Endothelial cell of umbilical vein (primary cell): ENCODE data around the gene ANKRD44. TPM values are rescaled to one million over a fixed set of nuclear protein-coding genes. Genes with fewer than 3 reads are reported as not detected.

Experiments used
- BruUV-seq: library from RNA; stranded (reverse); fragments of 400-500 nt; replicated peaks from 2 replicates; lab custom pipeline; 2021; lab: Mats Ljungman, UMichigan
- CTCF ChIA-PET: fragments of 300-600, 350-600 bp; sonication (Branson Sonifier 250); formaldehyde crosslinking; loops from one replicate; lab custom pipeline; 2021; ENCODE audit warnings: antibody characterized with exemption, inconsistent platforms; lab: Charles Lee
- POLR2A ChIA-PET: fragments of 300-600, 350-600 bp; sonication (Branson Sonifier 250); formaldehyde crosslinking; loops from one replicate; lab custom pipeline; 2021; ENCODE audit warnings: antibody characterized with exemption, inconsistent platforms; lab: Charles Lee
- DNase-seq: peaks from one replicate; pipeline ENCODE4 v3.0.0-alpha.2; 2011; ENCODE audit warnings: low read depth, low spot score
- FAIRE-seq: peaks from 2 replicates; lab custom pipeline; 2011; peaks lifted over from hg19 to GRCh38; lab: Jason Lieb, UNC
- H2AFZ ChIP-seq: 2 replicates; pipeline ENCODE4 v1.6.0; 2012; ENCODE audit warnings: low read depth, low read length, control low read depth, inconsistent platforms
- H3K27ac ChIP-seq: 2 replicates; pipeline ENCODE4 v1.5.1; 2011; ENCODE audit warnings: low read depth, mild to moderate bottlenecking, control low read depth, low read length, moderate library complexity; ENCODE audit not compliant: insufficient read depth
- H3K27me3 ChIP-seq, 2 experiments: 2 replicates each; pipeline versions ENCODE4 v1.6.0 to v1.6.1; 2011; ENCODE audit warnings: low read length in 2 of 2, mixed read lengths in 1 of 2; ENCODE audit not compliant: control insufficient read depth in 2 of 2, insufficient read depth in 2 of 2
- H3K36me3 ChIP-seq, 2 experiments: 2 replicates in 1 of 2; 3 replicates in 1 of 2; pipeline ENCODE4 v1.5.1; 2011; ENCODE audit warnings: low read length in 2 of 2, mild to moderate bottlenecking in 1 of 2, moderate library complexity in 1 of 2; ENCODE audit not compliant: control insufficient read depth in 2 of 2, insufficient read depth in 2 of 2; ENCODE audit errors: extremely low read depth in 1 of 2
- H3K4me1 ChIP-seq: 3 replicates; pipeline ENCODE4 v1.5.1; 2011; ENCODE audit warnings: mild to moderate bottlenecking, low read length; ENCODE audit not compliant: control insufficient read depth, insufficient read depth; ENCODE audit errors: extremely low read depth
- H3K4me2 ChIP-seq: 2 replicates; pipeline ENCODE4 v1.6.1; 2011; ENCODE audit warnings: low read length, control low read depth, mixed read lengths; ENCODE audit not compliant: insufficient read depth
- H3K4me3 ChIP-seq, 3 experiments: fragments of 200-600 bp in 1 of 3; sonication (generic), shearing (Covaris generic) in 1 of 3; replicated peaks in 1 of 3; 2 replicates each; pipeline ENCODE4 v1.5.1; 2011 to 2016; ENCODE audit warnings: control low read depth in 3 of 3, low read length in 3 of 3, mild to moderate bottlenecking in 2 of 3, inconsistent platforms in 1 of 3, low read depth in 1 of 3, moderate library complexity in 1 of 3; ENCODE audit not compliant: insufficient read depth in 1 of 3
- H3K79me2 ChIP-seq: 2 replicates; pipeline ENCODE4 v1.6.0; 2012; ENCODE audit warnings: low read length, inconsistent platforms; ENCODE audit not compliant: control insufficient read depth, insufficient read depth
- H3K9ac ChIP-seq: replicated peaks from 2 replicates; pipeline ENCODE3; 2011; ENCODE audit warnings: low read length, control low read depth; ENCODE audit not compliant: insufficient read depth; ENCODE audit errors: extremely low read depth
- H3K9me1 ChIP-seq: replicated peaks from 3 replicates; pipeline ENCODE4 v1.6.0; 2011; ENCODE audit warnings: mild to moderate bottlenecking, low read length; ENCODE audit not compliant: control insufficient read depth, insufficient read depth; ENCODE audit errors: extremely low read depth
- H3K9me3 ChIP-seq: replicated peaks from 2 replicates; pipeline ENCODE4 v1.5.1; 2012; ENCODE audit warnings: low read length, inconsistent platforms; ENCODE audit not compliant: control insufficient read depth, insufficient read depth
- H4K20me1 ChIP-seq: replicated peaks from 2 replicates; pipeline ENCODE3; 2011; ENCODE audit warnings: mild to moderate bottlenecking, low read length; ENCODE audit not compliant: control insufficient read depth, insufficient read depth; ENCODE audit errors: extremely low read depth
- CTCF ChIP-seq, 2 donors: IDR thresholded peaks; 1 replicate in 1 of 2; 2 replicates in 1 of 2; pipeline ENCODE4 v1.5.1; 2011; ENCODE audit warnings: low read length in 2 of 2, mild to moderate bottlenecking in 2 of 2, moderate library complexity in 2 of 2, control low read depth in 1 of 2, inconsistent platforms in 1 of 2, low read depth in 1 of 2; ENCODE audit not compliant: insufficient read depth in 1 of 2; ENCODE audit errors: extremely low read depth in 1 of 2
- FOS ChIP-seq: IDR thresholded peaks from 2 replicates; pipeline ENCODE4 v1.6.1; 2011; ENCODE audit warnings: mild to moderate bottlenecking, low read length, moderate library complexity, borderline replicate concordance; ENCODE audit not compliant: insufficient read depth
- GATA2 ChIP-seq: IDR thresholded peaks from 2 replicates; pipeline ENCODE4 v1.7.0; 2011; ENCODE audit warnings: low read depth, mild to moderate bottlenecking, moderate library complexity, mixed read lengths, low read length; ENCODE audit not compliant: insufficient read length, insufficient read depth
- JUN ChIP-seq: IDR thresholded peaks from 2 replicates; pipeline ENCODE4 v1.6.1; 2011; ENCODE audit warnings: borderline replicate concordance, low read depth; ENCODE audit not compliant: insufficient read length, insufficient read depth
- MAX ChIP-seq: IDR thresholded peaks from 2 replicates; pipeline ENCODE4 v1.6.1; 2011; ENCODE audit not compliant: insufficient read depth, insufficient read length
- MYC ChIP-seq: IDR thresholded peaks from one replicate; pipeline ENCODE4 v1.6.1; 2011; ENCODE audit warnings: mild to moderate bottlenecking, low read depth, low read length
- POLR2A ChIP-seq: IDR thresholded peaks from 2 replicates; pipeline ENCODE4 v1.6.1; 2012; ENCODE audit warnings: low read depth, mild to moderate bottlenecking, control low read depth, low read length
- POLR2AphosphoS5 ChIP-seq: IDR thresholded peaks from 2 replicates; pipeline ENCODE4 v1.6.1; 2012; ENCODE audit warnings: low read depth, mild to moderate bottlenecking, control low read depth, low read length, moderate library complexity; ENCODE audit not compliant: insufficient read depth
- dilution Hi-C: fragments of 300-500 bp; cut with MboI; formaldehyde crosslinking; loops from one replicate; pipeline ENCODE4 v1.15.0; 2019; ENCODE audit warnings: low sequenced_read_pairs; ENCODE audit not compliant: extremely low pct_ligation_motif_present
- intact Hi-C: fragments of 100-400 bp; cut with micrococcal nuclease; formaldehyde crosslinking; loops from one replicate; pipeline ENCODE4 v1.10.0; 2022
- polyA plus RNA-seq, 4 experiments: library from polyadenylated mRNA; depleted of rRNA in 3 of 4; stranded (reverse) in 3 of 4; unstranded in 1 of 4; fragments of >200 nt; gene quantifications; 2 replicates each; pipeline versions ENCODE4 v1.2.1 to v1.2.3, GENCODE V29; 2011 to 2012; ENCODE audit warnings: missing spikeins in 1 of 4
- total RNA-seq: library from RNA; stranded (reverse); gene quantifications from 2 replicates; pipeline ENCODE4 v1.2.3, GENCODE V29; 2021

Gene ANKRD44
- total and polyA plus RNA-seq, 2 donors (not counting 3 experiments of a cell fraction or from before 2014, with no cell fraction given), result 3.4 to 6.1 TPM

- Histone ChIP-seq H3K4me3 (no peak overlapping the region), H2AFZ (no peak overlapping the region), H3K4me2 (no peak overlapping the region), H3K9me1 (no peaks in the 10 kb centered on the region), H3K9me3 (no peaks in the 10 kb centered on the region), H3K79me2 (no peaks in the 10 kb centered on the region), H3K36me3 (no peaks in the 10 kb centered on the region), H3K27ac (no peak overlapping the region), H3K4me1 (peaks cover 6% of the 10 kb centered on the region), H4K20me1 (no peaks in the 10 kb centered on the region), H3K27me3 (no peaks in the 10 kb centered on the region), H3K9ac (no peak overlapping the region)
- FAIRE-seq, result no peak
- TF ChIP-seq POLR2A (no peak), MYC (no peak), GATA2 (no peak), MAX (no peak), POLR2AphosphoS5 (no peak), CTCF (IDR thresholded peaks at IDR 0.05; ENCODE audit: extremely low read depth in 1 of 2, insufficient read depth in 1 of 2, low read depth in 1 of 2, low read length in 2 of 2) (no peak), JUN (no peak), FOS (no peak)
- dilution Hi-C loops (no loop called here), intact Hi-C loops (no loop called here)
- no peak for DNase-seq
- ChIA-PET CTCF (interaction anchor here (1.3 kb wide), 1 partner anchor 21 kb away, joined by 3 read pairs; no protein-coding TSS in a partner anchor), POLR2A (no interaction called here)
- no TSS peak for BruUV-seq
Measured at GRCh38 chr2:197147942-197148341, 162.6 kb downstream of the ANKRD44 start.
